Stimulated activated CD4-positive, alpha-beta T cell treated with anti-CD3 and anti-CD28 coated beads, Interleukin-2, amount 100 ng/mL, for 24 hours (primary cell): Measurements from ENCODE around the gene RNH1.

ENCODE experiments used
- DNase-seq, 2 donors: peaks; one replicate each; pipeline ENCODE4 v3.0.0-alpha.2; 2020

The RNH1 gene

DNA sequence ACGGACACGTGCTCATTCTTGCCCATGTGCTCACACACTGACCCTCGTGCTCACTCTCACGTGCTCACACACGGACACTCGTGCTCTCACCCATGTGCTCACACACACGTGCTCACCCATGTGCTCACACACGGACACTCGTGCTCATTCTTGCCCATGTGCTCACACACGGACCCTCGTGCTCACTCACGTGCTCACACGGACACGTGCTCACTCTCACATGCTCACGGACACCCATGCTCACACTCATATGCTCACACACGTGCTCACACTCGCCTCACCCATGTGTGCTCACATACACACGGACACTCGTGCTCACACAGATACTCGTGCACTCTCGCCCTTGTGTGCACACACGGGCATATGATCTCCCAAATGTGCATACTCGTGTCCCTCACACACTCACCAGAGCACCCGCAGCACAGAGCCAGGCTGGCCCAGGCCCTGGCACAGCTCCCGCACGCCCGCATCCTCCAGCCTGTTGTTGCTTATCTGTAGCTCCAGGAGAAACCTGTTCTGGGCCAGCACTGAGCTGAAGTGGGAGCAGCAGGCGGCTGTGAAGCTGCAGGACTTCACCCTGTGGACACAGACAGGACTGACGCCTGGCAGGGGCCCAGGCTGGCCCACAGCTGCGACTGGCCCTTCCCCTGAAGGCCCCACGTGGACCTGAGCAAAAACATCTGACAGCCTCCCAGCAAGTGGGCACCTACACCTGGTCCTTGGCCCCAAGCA is 9.3 kb downstream of the RNH1 start:
- DNase-seq, result no peak

DNA sequence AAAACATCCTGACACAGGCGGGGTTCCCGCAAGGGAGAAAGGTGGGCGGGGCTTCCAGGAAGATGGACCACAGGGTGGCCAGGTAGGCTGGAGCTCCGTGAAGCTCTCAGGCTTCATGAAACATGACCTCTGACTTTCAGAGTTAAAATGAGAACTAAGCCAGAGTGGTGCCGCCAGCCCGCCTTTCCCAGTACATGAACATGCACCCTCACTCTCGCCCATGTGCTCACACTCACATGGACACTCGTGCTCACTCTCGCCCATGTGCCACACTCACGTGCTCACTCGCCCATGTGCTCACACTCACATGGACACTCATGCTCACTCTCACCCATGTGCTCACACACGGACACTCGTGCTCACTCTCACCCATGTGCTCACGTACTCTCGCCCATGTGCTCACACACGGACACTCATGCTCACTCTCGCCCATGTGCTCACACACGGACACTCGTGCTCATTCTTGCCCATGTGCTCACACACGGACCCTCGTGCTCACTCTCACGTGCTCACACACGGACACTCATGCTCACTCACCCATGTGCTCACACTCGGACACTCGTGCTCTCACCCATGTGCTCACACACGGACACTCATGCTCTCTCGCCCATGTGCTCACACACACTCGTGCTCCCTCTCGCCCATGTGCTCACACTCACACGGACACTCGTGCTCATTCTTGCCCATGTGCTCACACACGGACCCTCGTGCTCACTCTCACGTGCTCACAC is 10.0 kb downstream of the RNH1 start:
- no peak for DNase-seq

DNA sequence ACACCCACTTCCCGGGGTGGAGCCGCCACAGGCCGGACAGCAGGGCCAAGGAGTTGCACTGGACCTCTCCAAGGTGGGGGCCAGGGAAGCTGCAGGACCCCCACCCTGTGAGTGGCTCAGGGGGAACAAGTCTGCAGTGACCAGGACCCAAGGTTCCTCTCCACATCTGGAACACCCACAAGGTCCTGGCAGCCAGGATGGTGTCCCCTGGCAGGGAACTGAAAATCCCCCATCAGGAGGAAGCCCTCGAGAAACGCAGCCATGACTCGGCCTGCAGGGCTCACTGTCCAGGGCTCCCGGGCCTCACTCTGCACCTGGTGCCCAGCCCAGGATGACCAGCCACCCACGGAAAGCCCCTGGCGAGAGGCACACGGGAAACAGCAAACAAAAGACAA is 11.5 kb downstream of the RNH1 start:
- DNase-seq, result no peak

DNA sequence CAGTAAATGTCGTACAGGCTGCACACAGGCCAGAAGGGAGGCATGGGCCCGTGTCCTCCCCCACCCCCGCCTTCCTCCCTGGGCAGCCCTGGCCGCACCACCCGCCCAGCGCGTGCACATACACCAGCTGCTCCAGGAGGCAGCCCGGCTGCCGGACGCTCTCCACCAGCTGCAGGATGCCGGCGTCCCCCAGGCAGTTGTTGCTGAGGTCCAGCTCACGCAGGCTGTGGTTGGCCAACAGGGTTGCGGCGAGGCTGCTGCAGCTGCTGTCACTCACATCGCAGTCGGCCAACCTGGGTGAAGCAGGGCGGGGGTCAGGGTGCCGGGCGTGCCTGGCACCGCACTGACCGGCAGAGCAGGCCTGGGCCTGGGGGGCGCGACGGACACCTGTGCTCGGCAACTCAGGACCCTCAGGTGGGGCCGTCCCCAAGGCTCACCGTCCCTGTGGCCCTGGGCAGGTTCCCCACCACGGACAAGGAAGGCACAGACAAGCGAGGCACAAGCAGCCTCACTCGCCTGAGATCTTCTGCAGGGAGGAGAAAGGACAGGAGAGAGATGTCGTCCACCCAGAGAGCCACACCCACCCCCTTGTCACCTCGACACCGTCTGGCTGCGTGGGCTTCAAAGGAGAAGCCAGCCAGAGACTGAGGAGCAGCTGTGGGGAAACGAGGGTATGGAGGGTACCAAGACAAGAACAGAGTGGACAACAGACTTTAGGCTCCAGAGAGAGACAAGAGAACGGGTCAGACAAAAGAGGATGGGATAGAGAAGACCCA is 12.1 kb downstream of the RNH1 start:
- no peak for DNase-seq

DNA sequence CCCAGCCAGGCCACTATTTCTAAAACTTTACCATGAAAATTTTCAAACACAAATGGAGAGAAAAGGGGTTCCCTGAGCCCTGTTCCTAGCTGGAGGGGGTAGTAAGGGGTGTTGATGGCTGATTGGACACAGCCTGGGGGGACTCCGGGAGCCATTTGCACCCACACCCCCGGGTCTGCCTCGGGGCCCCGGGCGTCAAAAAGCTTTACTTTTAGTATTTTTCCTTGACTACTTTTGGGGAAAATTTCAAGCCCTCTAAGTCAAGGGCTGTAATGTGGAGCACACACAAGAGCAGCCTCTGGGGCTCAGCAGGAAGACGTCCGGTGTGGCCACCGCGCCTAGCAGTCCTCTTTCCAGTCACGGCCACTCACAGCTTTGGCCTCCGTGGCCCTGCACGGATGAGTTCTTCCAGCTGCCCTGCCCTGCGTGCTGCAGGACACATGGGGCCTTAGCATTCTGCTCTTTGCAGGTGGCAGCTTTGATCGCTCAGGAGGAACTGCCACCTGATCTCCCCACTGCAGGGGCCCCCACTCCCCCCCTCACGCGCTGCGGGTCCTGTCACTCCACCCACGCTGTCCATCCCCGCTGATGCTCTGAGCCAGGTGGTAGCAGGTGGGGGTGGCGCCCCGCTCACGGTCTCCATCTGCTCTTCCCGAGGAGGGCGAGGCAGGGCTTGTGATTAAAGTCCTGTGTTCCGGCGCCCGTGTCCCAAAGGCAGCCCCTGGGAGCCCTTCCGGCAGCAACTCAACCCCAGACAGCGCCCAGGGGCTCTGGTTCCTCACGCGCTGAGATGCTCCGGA is 14.4 kb downstream of the RNH1 start:
- DNase-seq, result no peak

DNA sequence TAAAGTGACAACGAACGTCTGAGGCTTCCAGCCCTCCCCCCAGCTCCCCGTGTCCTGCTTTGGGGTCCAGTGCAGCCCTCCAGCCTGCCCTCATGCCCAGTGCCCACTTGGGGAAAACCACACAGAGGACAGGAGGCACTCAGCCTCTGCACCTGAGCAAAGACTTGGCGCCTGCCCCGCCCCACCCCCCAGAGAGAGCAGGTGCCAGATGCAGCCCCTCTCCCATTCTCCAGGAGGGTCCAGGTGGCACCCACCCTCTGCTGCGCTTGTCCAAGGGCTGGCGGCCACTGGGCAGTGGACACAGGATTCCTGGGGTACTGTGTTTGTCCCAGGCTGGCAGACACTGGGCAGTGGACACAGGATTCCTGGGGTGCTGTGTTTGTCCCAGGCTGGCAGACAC is 15.7 kb downstream of the RNH1 start:
- no peak for DNase-seq

DNA sequence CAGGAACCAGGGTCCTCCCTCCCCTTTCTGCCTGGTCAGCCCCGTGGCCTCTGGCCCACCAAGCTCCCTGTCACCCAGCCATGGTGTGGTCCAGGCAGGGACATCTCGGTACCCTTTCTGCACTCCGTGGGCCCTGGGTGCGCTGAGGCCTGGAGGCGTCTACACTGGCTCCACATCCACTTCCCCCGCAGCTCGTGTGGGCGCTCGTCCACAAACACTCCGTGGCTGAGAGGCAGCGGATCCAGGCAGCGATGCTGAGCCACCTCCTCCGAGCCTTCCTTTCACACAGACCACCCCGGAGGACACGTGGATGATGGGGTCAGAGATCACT is 16.1 kb downstream of the RNH1 start:
- DNase-seq, result no peak

DNA sequence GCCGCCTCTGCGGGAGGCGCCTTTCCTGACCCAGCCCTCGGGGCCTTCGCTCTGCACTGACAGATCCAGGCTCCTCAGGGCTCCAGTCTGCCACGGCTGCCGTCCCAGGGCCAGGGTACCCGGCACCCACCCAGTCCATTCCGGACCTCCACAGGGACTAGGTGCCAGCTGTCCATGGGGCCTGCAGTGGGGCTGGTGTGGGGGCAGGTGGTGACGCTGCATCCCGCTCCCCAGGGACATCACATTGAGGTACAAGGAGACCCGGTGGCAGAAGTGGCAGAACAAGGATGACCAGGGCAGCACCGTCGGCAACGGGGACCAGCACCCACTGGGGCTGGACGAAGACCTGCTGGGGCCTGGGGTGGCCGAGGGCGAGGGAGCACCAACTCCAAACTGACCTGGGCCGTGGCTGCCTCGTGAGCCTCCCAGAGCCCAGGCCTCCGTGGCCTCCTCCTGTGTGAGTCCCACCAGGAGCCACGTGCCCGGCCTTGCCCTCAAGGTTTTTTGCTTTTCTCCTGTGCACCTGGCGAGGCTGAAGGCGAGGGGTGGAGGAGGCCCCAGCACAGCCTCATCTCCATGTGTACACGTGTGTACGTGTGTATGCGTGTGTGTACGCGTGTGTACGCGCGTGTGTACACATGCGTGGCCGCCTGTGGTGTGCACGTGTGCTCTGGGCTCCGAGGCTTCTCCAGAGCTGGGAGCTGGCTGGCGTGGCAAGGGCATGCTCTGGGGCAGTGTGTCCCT is 16.7 kb downstream of the RNH1 start:
- DNase-seq, result no peak

DNA sequence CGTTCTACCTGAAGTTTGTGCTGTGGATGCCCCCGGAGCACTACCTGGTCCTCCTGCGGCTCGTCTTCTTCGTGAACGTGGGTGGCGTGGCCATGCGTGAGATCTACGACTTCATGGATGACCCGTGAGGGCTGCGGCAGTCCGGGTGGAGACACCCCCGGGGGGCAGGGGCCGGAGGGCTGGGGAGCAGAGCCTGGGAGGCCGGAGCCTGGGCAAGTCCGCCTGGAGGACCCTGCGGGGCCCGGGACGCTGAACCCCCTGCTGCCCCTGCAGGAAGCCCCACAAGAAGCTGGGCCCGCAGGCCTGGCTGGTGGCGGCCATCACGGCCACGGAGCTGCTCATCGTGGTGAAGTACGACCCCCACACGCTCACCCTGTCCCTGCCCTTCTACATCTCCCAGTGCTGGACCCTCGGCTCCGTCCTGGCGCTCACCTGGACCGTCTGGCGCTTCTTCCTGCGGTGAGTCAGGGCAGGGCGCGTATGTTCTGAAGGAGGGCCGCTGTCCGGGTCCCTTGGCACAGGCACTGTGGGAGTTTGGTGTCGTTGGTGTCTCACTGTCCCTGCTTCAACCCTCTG is 17.3 kb downstream of the RNH1 start:
- DNase-seq, result no peak

DNA sequence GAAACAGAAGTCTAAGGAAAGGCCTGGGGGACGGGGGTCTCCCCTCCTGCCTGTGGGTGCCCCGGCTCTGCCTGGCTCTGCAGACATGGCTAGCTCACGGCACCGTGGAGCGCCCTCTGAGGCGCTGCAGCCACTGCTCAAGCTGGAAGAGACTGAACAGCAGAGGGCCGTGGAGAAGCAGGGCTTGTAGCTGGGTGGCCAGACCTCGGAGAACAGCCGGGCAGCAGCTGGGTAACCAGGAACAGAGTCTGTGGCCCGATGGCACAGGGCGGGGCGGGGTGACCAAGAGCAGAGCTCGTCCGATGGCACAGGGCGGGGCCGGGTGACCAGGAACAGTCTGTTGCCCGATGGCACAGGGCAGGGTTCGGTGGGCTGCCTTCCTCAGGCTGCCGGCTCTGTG is 18.1 kb downstream of the RNH1 start:
- no peak for DNase-seq

DNA sequence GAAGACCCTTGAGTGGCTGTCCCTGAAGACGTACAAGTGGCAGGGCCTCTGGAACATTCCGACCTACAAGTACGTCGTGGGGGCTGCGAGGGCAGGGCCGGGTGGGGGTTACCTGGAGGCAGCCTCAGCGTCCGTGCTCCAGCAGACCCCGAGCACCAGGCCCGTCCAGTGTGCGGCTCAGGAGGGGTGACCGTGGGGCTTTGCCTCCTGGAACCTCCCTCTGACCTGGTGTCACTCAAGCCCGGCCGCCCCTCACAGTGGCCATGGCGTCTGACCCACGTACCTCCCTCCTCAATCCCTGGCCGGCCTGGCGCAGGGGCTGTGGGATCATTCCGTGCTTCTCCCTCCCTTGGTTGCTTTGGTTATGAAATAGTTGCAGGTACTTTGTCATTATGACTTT is 18.5 kb downstream of the RNH1 start:
- DNase-seq, result no peak

DNA sequence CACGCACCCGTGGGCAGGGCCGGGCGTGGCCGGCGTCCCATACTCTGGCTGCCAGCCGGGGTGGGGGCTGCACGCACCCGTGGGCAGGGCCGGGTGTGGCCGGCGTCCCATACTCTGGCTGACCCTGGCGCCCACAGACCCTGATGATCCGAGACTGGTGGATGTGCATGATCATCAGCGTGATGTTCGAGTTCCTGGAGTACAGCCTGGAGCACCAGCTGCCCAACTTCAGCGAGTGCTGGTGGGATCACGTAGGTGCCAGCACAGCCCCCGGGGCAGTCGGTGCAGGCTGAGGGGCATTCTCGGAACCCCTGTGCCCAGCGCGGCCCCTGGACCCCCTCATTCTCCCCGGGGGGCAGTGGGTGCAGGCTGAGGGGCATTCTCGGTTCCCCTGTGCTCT is 19.0 kb downstream of the RNH1 start:
- no peak for DNase-seq

DNA sequence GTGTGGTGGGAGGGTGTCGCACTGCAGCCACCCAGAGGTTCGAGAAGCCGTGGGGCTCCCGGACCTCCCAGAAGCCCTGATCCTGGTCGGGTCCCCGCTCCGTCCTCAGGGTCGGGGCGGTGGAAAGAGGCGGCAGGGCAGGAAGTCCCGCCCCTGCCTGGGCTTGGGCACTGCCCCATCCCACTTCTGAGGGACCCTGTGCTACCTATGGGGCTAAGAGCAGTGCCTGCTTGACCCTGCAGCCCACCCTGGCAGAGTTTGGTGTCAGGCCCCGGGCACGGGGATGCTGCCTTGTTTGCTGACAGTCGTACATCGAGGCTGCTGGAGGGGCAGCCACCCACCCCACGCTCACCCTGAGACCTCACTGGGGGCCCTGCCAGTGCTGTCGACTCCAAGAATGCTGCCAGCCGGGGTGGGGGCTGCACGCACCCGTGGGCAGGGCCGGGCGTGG is 19.4 kb downstream of the RNH1 start:
- no peak for DNase-seq

DNA sequence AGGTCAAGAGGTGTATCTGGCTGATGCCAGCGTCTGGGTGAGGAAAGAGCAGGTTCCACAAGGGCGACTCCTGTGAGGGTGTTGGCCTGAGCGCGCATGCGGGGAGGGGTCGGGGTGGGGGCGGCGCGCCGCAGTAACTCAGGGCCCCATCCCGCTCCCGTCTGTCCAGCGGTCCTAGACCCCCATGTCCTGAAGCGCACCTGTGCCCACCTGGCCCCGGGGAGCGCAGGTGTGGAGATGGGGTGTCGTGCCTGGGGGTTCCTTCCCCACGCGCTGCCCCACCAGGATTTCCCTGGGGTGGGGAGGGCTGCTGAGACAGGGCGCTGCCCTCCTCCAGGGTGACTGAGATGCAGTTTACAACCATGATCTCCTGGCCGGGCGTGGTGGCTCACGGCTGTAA is 20.9 kb downstream of the RNH1 start:
- no peak for DNase-seq

DNA sequence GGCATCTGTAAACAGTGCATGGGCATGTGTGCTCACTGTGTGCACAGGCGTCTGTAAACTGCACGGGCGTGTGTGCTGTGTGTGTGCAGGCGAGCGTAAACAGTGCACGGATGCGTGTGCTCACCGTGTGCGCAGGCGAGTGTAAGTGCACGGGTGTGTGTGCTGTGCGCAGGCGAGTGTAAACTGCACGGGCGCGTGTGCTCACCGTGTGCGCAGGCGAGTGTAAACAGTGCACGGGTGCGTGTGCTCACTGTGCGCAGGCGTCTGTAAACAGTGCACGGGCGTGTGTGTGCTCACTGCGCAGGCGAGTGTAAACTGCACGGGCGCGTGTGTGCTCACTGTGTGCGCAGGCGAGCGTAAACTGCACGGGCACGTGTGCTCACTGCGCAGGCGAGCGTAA is 22.4 kb downstream of the RNH1 start:
- DNase-seq, result no peak

DNA sequence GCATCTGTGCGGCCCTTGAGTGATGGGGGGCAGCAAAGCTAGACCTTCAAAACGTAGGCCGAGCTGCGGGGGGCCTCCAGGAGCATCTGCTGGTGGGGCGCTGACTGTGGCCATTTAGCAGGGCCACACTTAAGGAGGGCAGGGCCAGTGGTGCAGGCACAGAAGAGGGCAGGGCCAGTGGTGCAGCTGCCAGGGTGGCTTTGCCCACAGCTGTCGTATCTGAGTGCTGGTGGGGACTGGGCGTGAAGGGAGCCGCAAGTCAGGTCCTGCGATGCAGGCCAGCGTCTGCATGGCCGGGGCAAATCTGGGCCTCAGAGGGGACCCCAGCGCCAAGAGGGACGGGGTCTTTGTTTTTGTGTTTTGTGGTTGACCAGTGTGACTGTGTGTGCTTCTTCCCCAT is 27.7 kb downstream of the RNH1 start:
- no peak for DNase-seq

DNA sequence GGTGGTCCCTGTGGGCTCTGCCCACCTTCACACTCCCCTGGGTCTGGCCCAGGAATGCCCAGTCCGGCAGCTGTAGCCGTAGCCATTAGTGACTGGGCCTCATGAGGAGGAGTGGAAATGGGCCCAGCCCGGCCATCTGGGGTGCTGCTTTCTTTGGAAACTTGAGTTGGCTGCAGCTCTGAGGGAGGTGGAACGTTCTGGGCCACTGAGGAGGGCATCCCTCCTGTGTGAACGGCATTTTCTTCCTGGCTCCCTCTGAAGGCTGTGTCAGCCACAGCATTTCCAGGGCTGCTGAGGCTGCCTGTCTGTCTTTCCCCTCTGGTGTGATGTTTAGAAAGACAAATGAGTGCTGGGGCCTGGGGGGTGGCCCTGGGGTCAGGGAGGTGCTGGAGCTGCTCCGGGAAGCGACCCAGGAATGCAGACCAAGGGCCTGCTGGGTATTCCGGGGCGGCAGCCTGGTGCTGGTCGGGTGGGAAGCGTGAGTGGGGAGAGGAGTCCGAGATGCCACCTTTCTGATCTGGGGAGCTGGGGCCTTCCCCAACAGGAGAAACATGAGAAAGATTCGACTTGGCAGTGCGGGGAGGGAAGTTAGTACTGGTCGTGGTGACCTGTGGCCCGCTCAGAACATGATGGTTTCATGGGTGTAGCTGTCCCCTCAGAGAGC is 29.9 kb downstream of the RNH1 start:
- DNase-seq, result no peak

DNA sequence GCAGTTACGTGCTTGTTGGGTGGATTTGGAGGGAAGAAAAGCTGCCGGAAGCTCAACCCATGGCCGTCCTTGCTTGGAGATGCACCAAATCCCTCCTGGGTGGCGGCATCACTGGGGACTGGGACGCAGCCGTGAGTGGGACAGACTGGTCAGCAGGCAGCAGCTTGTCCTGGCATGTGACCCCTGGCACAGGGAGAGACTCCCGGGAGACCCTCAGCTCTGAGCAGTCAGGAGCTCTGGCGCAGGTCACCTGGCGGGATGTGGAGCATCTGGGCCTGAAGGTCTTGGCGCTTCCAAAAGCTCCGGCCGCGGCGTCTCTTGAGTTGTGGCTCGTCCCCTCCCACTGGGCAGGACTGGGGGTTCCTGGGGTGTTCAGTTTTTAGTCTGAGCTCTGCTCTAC is 30.6 kb downstream of the RNH1 start:
- no peak for DNase-seq

DNA sequence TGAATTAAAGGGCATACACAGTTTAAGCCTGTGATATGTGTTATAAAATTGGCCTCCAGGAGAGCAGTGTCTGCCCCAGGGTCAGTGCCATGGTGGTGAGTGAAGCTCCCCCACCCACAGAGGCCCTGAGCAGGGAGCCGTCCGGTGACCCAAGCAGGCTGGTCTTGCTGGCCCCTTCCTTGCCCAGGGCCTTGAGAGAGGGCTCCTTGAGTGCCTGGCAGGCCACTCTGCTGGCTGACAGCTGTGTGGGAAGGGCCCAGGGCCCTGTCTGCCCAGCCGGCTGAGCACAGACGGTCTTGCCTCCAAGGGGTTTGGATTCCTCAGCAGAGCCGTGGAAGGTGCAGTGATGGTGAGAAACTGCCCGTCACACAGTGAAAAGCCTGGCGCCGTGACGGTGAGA is 31.1 kb downstream of the RNH1 start:
- DNase-seq, result no peak

DNA sequence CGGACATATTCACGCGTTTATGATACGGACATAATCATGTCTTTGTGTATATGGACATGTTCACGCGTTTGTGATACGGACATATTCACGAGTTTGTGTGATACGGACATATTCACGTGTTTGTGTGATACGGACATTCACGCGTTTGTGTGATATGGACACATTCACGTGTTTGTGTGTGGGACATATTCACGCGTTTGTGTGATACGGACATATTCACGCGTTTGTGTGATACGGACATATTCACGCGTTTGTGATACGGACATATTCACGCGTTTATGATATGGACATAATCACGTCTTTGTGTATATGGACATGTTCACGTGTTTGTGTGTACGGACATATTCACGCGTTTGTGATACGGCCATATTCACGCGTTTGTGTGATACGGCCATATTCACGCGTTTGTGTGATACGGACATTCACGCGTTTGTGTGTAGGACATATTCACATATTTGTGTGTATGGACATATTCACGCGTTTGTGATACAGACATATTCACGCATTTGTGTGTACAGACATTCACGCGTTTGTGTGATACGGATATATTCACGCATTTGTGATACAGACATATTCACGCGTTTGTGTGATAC is 32.0 kb downstream of the RNH1 start:
- no peak for DNase-seq
